ENCODE data around the gene MTOR.

- TF ChIP-seq CTCF (conservative IDR thresholded peaks at IDR 0.05): no peak
- TF ChIP-seq ZFX (IDR thresholded peaks at IDR 0.05): no peak
Measured at GRCh38 chr1:11179125-11179524, 83.2 kb downstream of the MTOR start.
